GM19324 (cell line): ENCODE data around the gene DDX11.
"Not testable (repeated sequence)": the region's sequence is repeated elsewhere in the genome, so short reads cannot be mapped to it uniquely, and the experiment has no call there.

ENCODE experiments used
- ATAC-seq: cut with Tn5 transposase; IDR thresholded peaks from one replicate; pipeline ENCODE4 v1.9.1; 2021; ENCODE audit warnings: mild to moderate bottlenecking, moderate library complexity; ENCODE audit not compliant: unreplicated experiment, low FRiP score

Gene DDX11

DNA sequence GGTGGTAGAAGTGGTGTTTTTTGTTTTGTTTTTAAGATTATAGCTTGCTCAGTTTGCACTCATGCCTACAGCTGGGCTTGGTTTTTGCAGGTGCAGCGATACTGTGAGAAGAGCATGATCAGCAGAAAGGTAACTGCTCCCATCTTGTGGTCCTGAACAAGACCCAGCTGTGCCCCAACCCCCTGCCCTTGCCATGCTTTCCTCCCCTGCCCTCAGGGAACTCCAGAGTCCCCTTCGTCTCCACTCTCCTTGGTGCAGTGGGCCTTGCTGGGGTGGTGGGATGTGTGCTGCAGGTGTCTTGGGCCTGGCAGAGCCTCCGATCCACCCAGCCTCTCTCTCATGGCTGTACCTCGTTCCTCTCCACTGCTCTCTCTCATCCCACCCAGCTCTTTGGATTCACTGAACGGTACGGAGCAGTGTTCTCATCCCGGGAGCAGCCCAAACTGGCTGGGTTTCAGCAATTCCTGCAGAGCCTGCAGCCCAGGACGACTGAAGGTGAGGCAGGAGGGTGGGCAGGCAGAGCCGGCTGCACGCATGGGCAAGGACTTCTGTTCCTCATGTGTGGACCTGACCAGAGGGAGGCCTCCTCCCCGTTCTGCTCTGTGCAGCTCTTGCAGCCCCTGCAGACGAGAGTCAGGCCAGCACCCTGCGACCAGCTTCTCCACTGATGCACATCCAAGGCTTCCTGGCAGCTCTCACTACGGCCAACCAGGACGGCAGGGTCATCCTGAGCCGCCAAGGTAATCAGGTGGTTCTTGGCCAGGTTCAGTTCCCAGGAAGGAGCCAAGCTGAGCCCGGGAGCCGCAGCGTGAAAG, 22.8 kb downstream of the DDX11 start:
- not testable (repeated sequence) for ATAC-seq

DNA sequence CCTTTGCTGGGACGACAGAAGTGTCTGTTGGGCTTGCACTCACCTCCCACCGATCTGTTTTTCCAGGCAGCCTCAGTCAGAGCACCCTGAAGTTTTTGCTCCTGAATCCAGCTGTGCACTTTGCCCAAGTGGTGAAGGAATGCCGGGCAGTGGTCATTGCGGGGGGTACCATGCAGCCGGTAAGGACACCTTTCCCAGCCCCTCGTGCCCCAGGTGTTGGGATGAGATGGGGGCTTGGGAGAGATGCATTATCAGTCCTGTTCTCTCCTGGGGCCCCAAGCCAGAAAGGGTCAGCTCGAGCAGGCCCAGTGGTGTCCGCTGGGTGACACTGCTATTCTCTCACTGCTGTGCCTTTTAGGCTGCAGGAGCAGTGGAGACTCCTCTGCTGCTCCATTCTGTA, 24.2 kb downstream of the DDX11 start:
- not testable (repeated sequence) for ATAC-seq

DNA sequence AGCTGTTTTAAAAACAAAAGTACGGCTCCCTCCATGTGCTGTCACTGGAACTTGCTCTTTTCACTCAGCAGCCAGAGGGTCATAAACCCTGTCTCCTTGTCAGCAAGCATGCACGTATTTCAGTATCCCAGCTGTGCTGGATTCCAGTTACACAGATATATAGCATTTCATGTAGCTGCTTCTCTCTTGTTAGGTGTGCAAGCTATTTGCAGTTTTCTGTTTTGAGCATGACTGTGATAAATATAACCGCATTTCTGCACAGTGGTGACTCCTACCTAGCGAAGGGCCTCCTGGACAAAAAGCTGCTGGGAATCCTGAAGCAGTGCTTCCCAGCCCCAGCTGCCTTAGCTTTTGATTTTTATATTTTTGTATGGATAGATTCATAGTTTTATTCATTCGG, 24.7 kb downstream of the DDX11 start:
- ATAC-seq: not testable (repeated sequence)

DNA sequence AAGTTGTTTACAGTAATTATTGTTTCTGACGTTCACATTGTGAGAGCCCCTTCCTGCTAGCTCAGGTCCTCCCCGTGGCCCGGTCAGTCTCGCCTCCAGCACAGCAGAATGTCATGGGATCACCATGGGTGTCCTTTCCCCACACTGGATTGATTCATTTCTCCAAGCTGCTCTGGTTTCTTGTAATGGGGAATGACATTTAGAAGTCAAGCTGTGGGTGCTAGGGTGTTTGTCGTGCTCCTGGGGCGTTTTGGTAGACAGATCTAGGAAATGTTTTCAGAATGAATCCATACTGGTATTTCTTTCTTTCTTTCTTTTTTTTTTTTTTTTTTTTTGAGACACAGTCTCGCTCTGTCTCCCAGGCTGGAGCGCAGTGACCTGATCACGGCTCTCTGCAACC, 25.1 kb downstream of the DDX11 start:
- ATAC-seq: not testable (repeated sequence)

DNA sequence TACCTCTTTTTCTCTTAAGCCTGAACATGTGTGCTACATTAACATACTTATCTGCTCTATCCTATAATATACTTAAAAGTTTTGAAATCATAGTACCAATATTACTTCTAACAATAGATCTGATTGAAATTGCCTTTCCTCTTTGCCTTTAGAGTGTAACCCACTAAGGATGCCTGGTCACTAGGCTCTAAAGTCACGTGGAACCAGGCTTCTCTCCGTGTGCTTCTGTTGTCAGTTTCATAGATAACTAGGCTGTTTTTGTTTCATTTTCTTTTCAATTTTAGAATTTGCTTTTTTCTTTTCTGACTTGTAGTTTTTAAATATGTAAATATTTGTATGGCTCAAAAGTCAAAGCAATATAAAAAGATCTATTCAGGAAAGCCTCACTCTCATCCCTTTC, 25.8 kb downstream of the DDX11 start:
- not testable (repeated sequence) for ATAC-seq

DNA sequence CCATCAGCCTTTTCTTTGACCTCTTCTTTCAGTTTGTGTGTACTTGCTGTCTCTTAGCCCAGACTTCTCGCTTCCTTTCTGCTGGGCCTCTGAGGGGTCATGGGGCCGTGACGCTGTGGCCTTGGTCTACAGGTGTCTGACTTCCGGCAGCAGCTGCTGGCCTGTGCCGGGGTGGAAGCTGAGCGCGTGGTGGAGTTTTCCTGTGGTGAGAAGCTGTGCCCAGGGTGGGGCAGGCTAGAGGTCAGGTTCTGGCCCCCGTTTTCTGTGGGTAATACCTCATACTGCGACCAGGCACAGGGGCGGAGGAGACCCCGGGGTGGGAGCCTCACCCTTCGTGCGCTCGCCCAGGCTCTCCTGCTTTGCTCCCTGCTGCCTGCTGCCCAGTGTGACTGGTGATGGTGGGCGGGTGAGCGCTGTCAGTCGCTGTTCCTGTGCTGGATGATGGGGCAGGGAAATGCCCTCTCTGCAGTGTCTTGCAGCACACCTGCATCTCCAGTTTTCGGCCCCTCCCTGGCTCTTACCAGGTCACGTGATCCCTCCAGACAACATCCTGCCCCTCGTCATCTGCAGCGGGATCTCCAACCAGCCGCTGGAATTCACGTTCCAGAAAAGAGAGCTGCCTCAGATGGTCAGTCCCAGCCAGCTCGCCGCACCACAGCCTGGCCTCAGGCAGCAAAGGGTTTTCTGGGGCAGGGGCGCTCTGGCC, 27.0 kb downstream of the DDX11 start:
- ATAC-seq: peak; percentile 78

DNA sequence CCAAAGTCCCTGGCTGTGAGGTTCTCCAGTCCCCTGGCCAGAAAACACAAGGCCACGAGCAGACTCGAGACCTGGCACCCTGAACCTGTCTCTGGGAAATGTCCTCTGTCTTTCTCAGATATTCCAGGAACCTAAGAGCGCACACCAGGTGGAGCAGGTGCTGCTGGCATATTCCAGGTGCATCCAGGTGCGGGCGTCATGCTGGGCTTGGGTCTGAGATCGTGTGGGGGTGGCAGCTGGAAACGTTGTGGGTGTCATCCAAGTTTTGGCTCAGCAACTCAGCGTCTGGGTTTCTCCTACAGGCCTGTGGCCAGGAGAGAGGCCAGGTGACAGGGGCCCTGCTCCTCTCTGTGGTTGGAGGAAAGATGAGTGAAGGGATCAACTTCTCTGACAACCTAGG, 28.5 kb downstream of the DDX11 start:
- ATAC-seq: not testable (repeated sequence)

DNA sequence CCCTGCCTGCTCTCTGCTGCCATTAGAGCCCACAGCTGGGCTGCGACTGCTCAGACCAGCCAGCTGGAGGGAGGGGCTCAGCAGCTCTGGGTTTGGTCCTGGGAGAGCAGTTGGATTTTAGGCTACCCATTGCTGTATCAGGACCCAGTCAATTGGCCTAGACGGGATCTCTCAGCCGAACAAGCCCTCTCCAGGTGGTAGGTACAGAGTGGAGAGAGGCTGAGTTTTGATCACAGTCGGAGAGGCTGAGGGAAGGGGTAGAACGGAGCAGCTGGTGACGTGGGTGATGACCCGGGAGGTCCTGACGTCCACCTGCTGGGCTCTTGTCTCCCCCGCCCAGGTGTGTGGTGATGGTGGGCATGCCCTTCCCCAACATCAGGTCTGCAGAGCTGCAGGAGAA, 28.9 kb downstream of the DDX11 start:
- not testable (repeated sequence) for ATAC-seq

DNA sequence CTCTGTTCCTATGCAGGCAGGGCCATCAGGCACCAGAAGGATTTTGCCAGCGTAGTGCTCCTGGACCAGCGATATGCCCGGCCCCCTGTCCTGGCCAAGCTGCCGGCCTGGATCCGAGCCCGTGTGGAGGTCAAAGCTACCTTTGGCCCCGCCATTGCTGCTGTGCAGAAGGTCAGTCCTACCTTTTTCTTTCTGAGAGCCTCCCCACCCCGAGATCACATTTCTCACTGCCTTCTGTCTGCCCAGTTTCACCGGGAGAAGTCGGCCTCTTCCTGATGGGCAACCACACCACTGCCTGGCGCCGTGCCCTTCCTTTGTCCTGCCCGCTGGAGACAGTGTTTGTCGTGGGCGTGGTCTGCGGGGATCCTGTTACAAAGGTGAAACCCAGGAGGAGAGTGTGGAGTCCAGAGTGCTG, 29.9 kb downstream of the DDX11 start:
- ATAC-seq: not testable (repeated sequence)

DNA sequence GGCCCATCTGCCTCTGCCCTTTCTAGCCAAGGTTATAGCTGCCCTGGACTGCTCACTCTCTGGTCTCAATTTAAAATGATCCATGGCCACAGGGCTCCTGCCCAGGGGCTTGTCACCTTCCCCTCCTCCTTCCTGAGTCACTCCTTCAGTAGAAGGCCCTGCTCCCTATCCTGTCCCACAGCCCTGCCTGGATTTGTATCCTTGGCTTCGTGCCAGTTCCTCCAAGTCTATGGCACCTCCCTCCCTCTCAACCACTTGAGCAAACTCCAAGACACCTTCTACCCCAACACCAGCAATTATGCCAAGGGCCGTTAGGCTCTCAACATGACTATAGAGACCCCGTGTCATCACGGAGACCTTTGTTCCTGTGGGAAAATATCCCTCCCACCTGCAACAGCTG, 30.6 kb downstream of the DDX11 start:
- ATAC-seq: not testable (repeated sequence)

DNA sequence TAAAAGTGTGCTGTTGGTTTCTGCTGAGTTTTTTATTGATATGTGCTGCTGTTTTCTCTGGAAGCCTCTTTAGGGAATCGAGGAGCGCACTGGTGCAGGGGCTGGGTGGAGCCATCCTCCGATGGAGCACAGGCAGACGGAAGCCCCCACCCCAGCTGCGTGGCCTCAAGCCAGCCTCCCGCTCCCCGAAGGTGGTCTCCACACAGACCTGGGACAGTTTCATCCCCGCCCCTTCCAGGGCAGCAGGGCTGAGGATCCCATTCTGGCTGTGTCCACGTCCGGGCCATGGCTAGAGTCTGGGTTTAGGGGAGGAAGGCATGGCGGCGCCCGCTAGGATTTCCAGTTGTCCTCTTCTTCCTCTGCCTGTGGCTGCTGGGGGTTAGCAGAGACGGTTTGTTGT, 31.1 kb downstream of the DDX11 start:
- ATAC-seq: not testable (repeated sequence)

DNA sequence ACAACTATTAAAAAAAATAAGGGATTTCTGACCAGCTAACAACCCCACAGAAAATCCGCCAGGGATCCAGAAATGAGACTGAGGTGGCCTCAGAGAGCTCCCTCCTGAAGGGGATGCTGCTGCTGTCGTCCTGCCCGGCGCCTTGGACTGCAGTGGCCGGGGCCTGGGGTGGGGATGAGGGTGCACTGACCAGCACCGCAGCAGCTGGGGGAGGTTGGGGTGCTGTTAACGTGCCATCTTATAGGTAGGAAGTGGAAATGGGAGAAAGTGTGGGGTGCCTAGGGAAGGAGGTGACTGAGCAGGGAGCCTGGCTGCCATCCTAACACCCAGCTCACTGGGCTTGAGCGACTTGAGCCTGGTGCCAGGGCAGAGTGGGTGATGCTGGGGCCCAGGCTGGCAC, 32.0 kb downstream of the DDX11 start:
- no peak for ATAC-seq

DNA sequence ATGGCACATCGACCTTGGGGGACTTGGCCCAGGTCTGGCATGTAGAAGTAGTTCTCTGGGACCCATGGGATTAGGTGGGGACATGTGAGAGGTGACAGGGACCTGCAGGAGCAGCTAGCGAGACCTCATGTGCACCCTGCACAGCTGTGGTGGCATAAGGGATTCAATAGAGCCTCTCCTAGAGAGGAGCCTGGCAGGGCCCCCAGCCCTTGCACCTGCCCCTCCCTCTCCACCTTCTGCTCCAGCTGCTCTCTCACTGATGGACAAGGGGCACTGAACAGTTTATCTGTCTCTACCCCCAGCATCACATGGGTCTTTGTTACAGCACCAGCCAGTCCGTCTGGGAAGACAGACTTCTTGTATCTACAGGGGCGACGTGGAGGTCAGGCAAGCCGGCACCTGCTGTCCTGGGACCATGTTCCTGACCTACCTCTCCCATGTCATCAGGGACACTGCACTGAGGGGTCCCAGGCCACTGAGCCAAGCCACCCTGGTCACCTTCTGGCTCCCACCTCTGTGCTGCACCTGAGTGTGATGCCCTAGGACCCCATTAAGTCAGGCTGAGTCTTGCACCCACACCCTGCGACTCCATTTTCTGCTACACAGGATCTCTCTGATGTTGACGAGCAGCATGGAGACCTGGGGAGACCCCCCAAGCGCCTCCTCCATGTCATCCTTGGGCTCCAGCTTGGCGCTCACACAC, 32.6 kb downstream of the DDX11 start:
- ATAC-seq: no peak

DNA sequence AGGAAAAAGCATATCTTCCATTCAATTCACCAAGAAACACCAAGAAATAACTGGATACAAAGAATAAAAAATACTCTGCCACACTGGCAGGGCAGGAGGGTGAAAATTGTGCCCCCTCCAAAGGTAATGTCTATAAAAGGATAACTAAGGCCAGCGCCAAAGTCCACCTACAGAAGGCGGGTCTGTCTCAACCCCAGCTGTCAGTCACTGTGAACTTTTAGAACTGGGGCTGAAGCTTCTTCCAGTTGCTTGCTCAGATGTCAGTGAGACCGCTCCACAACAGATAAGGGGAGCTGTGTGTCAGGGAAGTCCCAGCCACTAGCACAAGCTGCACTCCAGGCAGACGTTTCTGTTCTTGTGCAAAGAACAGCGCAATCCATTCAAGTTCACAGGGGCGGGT, 36.1 kb downstream of the DDX11 start:
- ATAC-seq: not testable (repeated sequence)

DNA sequence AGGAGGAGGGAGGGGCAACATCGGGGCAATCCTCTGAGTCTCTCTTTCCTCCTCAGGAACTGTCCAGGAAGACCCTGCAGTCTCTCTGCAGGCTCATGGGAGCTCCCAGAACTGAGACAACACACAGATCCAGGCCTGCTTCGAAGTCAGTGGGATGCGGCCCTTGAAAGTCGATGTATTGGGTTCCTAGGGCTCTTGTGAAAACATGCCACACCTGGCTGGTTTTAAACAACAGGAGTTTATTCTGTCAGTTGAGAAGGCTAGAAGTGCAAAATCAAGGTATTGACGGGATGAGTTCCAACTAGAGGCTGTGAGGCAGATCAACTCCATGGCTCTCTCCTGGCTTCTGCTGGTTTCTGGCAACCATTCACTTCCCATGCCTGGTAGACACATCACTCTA, 36.6 kb downstream of the DDX11 start:
- ATAC-seq: not testable (repeated sequence)

DNA sequence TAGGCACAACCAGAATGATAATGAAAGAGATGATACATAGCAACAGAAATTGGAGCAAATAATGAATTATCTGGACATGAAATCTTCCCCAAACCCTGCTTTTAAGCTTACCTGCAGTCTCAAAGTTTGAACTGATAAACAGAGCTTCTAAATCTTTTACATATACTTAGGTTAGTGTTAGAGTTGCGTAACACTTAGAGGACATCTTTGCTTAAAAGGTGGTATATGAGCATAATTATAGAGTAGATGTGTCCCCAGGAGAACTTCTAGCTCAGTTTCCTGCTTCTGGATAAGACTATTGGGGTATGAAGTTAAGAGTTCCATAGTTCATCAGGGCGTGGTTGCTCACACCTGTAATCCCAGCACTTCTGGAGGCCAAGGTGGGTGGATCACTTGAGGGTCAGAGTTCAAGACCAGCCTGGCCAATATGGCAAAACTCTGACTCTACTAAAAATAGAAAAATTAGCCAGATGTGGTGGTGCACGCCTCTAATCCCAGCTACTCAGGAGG, 41.5 kb downstream of the DDX11 start:
- ATAC-seq: not testable (repeated sequence)

DNA sequence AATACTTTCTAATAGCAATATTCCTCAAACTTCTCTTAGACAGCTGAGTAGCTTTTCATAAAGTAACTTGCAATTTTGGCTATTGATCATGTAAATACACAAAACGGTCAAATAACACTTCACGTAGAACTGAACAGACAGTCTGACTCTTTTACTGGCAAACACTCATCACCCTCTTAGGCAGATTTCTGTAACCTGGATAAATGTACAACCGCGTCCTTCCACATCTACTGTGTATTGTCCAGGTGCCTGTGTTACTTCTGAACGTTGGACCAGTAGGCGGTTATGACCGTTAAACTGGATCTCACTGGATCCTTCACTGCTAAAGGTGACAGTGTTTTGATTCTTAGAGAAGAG, 43.2 kb downstream of the DDX11 start:
- not testable (repeated sequence) for ATAC-seq

DNA sequence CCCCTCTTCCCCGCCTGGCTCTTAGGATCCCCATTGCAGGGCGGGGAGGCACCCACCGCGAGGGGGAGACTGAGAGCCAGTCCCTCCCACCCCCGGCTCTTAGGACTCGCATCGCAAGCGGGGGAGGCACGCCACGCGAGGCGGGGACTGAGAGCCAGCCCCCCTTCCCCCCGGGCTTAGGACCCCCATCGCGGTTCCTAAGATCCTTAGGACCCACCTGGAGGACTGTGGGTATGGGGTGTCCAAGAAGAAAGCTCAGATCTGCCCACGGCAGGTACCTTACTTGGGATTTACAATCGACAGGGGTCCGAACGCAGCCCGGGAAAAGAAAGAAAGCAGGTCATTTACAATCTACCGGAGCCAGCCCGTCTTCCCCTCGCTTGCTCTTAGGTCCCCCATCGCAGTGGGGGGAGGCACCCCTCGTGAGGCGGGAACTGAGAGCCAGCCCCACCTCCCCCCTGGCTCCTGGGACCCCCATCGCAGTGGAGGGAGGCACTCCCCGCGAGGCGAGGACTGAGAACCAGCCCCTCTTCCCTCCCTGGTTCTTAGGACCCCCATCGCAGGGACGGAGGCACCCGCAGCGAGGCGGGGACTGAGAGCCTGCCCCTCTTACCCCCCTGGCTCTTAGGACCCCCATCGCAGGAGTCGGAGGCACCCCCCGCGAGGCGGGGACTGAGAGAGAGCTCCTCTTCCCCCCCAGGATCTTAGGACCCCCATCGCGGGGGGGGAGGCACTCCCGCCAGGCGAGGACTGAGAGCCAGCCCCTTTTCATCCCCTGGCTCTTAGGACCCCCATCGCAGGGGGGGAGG, 43.7 kb downstream of the DDX11 start:
- peak; percentile 72 for ATAC-seq

DNA sequence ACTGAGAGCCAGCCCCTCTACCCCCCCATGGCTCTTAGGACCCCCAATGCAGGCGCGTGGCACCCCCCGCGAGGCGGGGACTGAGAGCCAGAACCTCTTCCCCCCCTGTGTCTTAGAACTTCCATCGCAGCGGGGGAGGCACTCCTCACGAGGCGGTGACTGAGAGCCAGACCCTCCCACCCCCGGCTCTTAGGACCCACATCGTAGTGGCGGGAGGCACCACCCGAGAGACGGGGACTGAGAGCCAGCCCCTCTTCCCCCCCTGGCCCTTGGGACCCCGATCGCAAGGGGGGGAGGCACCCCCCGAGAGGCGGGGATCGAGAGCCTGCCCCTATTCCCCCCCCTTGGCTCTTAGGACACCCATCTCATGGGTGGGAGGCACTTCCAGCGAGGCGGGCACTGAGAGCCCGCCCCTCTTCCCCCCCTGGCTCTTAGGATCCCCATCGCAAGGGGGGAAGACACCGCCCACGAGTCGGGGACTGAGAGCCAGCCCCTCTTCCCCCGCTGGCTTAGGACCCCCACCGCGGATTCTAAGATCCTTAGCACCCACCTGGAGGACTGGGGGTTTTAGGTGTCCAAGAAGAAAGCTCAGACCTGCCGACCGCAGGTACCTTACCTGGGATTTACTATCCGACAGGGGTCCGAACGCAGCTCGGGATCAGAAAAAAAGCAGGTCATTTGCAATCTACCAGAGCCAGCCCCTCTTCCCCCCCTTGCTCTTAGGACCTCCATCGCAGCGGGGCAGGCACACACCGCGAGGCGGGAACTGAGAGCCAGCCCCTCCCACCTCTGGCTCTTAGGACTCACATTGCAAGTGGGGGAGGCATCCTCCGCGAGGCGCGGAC, 44.9 kb downstream of the DDX11 start:
- ATAC-seq: no peak
